Glomerular endothelial cell (primary cell): ENCODE measurements around the gene GMIP. TPM values are rescaled to one million over a fixed set of nuclear protein-coding genes. Genes with fewer than 3 reads are reported as not detected.

Experiments
- DNase-seq: peaks from one replicate; pipeline ENCODE4 v3.0.0-alpha.2; 2011; ENCODE audit warnings: low read depth, low spot score; ENCODE audit errors: extremely low read depth
- total RNA-seq: library from RNA; depleted of rRNA; stranded (reverse); fragments of >200 nt; gene quantifications from 2 replicates; pipeline ENCODE4 v1.2.3, GENCODE V29; 2015

Gene GMIP
- total RNA-seq, 1 donor from 2014 or later, result 22.5 TPM

- DNase-seq, result no peak
Measured at GRCh38 chr19:19659646-19660245, 16.3 kb upstream of the GMIP start.

- DNase-seq, result no peak
Measured at GRCh38 chr19:19657397-19657783, 13.9 kb upstream of the GMIP start.

DNA sequence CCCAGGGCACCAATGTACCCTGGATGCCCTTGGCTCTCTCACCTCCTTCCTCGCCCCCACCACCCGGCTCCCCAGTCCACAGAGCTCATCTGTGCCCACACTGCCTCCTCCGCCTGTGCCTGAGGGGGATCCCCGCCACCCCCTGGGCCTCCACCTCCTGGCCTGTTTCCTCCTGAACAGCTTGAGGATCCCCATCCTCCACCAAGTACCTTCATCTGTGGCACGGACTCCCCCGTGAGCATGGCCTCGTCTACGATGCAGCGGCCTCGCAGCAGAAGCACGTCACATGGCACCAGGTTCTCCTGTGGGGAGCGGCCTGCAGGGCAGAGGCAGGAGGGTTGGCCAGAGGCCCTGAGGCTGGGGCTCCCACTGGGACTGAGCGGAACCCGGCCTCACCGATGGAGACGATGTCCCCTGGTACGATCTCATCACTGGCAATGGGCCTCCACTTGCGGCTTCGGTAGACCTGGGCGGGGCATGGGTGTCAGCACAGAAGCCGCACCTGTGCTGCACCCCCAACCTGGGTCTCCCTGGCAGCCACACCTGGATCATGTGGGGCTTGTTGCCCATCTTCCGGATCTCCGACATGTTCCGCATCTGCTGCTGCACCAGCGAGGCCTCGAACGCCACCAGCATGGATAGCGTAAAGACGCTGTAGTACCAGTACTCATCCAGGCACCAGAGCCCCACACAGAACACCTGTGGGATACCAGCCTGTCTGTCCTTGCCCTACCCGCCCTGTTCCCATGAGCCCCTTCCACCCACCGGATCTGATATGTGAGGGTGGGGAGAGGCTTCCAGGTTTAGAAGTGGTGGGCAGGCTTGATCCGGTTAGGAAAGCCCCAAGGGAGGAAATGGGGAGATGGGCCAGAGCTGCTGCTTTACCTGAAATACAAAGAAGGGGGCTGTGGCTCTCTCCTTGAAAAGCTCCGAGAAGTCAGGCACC is 13.3 kb upstream of the GMIP start:
- DNase-seq, result no peak

- DNase-seq, result no peak
Measured at GRCh38 chr19:19655641-19656343, 12.3 kb upstream of the GMIP start.

DNA sequence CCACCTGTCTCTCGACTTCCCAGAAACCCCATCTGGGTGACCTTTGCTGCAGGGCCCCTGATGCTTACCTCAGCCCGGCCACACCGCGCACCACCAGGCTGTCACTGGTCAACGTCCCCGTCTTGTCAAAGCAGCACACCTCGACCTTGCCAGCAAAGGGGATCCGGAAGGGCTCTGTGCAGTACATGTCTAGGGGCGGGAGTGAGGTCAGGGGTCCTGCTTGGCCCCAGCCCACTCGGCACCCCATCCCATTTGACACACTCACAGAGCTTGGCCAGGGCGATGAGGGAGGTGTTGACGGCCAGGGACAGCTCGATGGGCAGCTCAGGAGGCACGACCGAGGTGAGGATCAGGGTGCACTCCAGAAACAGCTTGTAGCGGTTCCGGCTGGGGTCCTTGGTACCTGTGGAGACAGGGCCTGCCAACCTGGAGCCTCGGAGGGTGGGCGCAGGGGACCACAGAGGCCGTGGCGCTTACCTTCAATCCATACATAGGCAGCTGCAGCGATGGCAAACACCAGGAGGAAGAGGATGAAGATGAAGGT is 11.7 kb upstream of the GMIP start:
- DNase-seq, result no peak

- DNase-seq, result no peak
Measured at GRCh38 chr19:19654441-19654840, 11.0 kb upstream of the GMIP start.

GRCh38 chr19:19653597-19654147 is 10.2 kb upstream of the GMIP start:
- no peak for DNase-seq

- no peak for DNase-seq
Measured at GRCh38 chr19:19652482-19653295, 9.2 kb upstream of the GMIP start.

GRCh38 chr19:19651076-19651475 is 7.6 kb upstream of the GMIP start:
- DNase-seq, result no peak

DNA sequence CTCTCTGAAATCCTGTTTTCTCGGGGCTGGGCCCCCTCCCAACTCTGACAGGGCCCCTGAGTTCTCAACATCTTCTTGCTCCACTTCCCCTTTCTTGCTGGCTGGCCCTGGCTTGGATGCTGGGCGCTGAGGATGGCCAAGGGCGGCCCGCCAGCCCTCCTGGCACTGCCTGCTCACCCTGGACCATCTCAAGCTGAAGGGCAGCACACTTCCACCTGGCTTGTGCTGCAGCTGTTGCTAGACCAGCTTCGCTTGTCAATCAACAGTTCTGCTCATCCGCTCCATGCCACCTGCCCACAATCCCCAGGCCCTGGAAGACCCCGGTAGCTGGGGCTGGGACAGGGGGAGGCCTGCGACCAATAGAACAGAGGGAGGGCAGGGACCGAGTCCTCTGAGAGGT is 6.9 kb upstream of the GMIP start:
- no peak for DNase-seq

DNA sequence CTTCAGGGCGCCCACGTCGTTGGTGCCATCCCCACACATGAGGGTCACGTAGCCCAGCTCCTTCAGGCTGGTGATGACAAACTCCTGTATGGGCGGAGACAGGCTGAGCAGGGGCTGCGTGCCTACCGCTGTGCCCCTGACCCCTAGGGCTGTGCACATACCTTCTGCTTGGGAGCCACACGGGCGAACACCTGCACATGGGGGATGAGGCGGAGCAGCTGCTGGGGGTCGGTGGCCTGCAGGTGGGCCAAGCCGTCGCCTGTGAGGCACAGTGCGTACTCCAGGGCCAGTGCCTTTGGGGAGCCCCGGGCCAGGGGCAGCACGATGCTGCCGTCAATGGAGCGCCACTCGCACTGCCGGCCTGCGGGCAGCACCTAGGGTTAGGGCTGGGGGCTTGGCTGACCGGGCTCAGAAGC is 6.1 kb upstream of the GMIP start:
- DNase-seq, result no peak

- DNase-seq, result no peak
Measured at GRCh38 chr19:19649155-19649554, 5.7 kb upstream of the GMIP start.

- no peak for DNase-seq
Measured at GRCh38 chr19:19647037-19647835, 3.8 kb upstream of the GMIP start.

DNA sequence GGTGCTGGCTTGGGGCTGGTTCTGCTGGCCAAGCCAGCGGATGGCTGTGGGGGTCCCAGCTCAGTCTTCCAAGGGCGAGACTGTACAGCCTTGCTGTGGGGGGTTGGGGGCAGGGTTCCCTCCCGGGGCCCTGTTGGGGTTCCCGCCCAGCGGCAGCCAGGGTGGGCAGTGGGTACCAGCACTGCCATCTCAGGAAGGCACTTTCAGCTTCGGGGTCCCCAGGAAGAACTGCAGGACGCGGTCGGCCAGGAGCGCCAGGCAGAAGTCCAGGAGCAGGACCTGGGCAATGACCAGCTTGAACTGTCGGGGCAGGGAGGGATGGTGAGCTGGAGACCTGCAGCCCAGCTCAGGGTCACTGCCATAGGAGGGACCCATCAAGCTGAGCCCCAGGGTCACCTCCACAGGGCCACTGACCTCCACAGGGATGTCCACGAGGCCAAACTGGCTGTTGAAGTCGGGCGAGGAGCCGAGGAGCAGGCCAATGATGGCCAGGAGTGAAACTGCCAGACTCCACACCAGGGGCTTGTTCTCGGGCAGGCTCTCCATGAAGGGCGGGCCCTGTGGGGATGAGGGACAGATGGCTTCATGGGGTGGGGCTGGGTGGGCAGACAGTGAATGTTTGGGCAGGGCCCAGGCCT is 1.9 kb upstream of the GMIP start:
- no peak for DNase-seq

GRCh38 chr19:19644054-19644388 is 564 bp upstream of the GMIP start:
- no peak for DNase-seq

DNA sequence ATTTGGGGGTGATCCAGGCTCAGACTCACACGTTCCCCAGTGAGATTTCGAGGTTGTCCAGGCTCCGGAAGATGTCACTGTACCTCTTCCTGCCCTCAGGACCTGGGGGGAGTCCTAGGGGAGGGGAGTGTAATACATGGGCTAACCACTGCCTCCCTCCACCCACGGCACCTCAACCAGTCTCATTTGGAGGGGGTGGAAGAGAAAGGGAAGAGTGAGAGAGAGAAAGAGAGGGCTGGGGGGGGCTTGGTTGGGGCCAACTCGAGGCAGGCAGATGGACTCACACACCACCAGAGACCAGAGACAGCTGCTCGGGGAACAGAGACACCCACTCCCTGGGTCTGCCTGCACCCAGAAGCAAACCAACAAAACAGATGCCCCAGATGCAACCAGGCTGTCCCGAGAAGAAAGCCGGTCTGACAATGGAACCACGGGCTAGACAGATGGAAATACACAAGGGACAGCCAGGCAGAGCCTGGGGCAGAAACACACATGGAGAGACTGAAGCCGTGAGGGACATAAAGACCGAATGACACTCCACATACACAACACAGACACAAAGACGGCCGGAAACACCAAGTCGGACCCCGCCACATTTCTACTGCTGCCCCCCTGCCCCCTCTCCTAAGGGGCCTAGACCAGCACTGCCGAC is 825 bp downstream of the GMIP start:
- DNase-seq, result no peak

- DNase-seq, result no peak
Measured at GRCh38 chr19:19637523-19638251, 5.8 kb downstream of the GMIP start.

DNA sequence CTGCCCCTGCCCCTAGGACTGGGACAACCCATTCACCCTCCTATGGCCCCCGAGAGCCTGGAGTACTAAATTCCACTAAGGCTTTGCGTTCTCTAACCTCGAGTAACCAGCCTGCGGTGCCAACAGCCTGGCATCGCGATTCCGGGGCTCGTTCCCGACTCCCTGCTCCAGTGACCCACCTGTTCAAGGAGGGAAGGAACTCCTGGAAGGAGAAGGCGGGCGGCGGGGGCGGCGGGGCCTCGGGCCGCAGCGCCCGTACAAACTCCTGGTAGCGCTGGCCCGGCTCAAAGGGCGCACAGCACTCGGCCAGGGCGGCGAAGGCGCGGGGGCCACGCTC is 6.3 kb downstream of the GMIP start:
- no peak for DNase-seq
